ENCODE results near the gene KRTAP4-6.
"Not testable (repeated sequence)": the region's sequence is repeated elsewhere in the genome, so short reads cannot be mapped to it uniquely, and the experiment has no call there.

The KRTAP4-6 gene

DNA sequence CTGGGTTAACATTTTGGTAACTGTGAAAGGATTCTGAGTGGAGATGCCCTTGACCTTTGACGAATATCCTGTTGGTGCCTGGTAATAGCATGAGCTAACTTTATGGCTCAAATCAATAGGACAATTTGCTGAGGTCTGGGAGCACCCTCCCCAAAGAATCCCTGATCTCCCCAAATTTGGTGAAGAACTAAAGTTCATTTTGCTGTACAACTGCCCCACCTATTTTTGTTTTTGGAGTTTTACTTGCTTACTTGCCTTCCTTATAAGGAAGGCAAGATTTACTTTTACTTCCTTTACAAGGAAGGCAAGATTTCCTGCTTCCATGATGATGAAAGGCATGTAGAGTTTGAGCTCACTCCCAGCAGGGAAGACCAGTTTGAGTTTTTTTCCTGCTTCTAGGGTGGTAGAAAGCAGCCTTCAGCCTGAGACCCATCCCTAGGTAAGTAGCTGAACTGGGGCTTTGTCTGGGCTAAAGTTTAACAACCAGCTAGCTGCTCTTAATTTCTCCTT lies 32.3 kb downstream of the KRTAP4-6 start:
- DNase-seq (ENCODE audit: low spot score), result no peak

DNA sequence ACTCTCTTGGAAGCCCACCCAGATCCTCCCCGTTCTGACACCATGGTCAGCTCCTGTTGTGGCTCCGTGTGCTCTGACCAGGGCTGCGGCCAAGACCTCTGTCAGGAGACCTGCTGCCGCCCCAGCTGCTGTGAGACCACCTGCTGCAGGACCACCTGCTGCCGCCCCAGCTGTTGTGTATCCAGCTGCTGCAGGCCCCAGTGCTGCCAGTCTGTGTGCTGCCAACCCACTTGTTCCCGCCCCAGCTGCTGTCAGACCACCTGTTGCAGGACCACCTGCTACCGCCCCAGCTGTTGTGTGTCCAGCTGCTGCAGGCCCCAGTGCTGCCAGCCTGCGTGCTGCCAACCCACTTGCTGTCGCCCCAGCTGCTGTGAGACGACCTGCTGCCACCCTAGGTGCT lies 35.0 kb downstream of the KRTAP4-6 start, which contains the start of gene KRTAP4-9:
KRTAP4-9 (plus strand) TSS at position 43 of the 400 bp plus-strand sequence; CDS start at position 43, 0 bp downstream.
- not testable (repeated sequence) for DNase-seq (ENCODE audit: low spot score)

DNA sequence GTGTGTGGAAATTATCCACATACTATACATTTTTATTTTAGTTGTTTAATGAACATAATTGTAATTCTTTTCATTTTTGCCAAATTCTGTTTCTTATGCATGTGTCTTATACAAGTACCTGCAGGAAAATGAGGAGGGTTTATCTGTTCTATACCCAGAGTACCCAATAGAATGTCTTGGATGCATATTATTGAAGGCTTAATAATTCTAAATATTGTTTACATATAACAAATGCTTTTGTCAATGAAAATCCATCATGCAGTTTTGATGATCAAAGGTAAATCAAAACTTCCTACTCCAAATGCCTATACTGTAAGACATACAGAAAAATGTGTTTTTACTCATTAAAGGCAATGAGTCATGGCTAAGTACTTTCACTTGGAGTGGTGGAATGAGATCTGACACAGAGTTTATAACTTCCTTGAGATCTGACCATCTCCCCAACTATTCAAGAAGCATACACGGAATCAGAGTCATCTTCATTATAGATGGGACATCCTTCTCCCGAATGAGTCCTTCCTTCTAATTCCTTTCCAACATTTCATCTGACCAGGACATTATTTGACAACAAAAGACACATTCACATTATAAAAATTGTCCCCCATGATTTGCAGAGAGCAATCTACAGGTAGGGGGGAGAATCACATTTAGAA lies 35.8 kb downstream of the KRTAP4-6 start:
- DNase-seq (ENCODE audit: low spot score), result not testable (repeated sequence)

DNA sequence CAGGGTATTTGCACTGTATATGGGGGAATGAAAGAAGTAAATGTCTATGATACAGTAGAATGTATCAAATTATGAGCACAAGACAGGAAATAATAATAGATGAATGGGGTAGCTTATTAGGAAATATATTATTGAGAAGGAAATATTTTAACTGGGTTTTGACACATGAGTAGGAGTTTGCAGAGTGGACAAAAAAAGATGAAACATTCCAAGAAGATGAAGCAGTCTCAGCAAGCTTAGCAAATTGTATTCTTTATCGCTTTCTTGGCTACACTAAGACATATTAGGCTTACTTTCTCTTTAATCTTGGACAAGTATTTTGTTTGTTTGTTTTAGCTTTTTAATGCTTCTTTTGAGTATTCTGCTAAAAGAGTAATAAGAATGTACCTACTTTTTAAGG lies 36.4 kb downstream of the KRTAP4-6 start:
- no peak for DNase-seq (ENCODE audit: low spot score)

DNA sequence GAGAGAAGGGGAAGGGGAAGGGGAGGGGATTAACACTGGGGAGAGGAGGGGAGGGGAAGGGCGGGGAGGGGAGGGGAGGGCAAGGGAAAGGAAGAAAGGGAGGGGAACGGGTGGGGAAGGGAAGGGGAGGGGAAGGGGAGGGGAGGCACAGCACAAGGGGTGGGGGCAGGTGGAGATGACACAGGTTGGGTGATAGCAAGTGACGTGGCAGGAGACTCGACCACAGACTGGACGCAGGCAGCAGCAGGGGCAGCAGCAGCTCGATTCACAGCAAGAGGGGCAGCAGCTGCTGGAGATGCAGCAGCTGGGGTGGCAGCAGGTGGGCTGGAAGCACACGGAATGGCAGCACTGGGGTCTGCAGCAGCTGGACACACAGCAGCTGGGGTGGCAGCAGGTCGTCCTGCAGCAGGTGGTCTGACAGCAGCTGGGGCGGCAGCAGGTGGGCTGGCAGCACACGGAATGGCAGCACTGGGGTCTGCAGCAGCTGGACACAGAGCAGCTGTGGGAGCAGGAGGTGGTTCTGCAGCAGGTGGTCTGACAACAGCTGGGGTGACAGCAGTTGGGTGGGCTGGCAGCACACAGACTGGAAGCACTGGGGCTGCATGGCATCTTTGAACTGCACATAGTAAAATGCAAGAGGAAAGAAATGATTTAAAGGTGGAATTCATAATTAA lies 38.6 kb downstream of the KRTAP4-6 start, which contains the start of gene KRTAP4-16:
KRTAP4-16 (minus strand) TSS at position 624 of the 674 bp plus-strand sequence; CDS start at position 624, 0 bp downstream.
- no peak for DNase-seq (ENCODE audit: low spot score)

DNA sequence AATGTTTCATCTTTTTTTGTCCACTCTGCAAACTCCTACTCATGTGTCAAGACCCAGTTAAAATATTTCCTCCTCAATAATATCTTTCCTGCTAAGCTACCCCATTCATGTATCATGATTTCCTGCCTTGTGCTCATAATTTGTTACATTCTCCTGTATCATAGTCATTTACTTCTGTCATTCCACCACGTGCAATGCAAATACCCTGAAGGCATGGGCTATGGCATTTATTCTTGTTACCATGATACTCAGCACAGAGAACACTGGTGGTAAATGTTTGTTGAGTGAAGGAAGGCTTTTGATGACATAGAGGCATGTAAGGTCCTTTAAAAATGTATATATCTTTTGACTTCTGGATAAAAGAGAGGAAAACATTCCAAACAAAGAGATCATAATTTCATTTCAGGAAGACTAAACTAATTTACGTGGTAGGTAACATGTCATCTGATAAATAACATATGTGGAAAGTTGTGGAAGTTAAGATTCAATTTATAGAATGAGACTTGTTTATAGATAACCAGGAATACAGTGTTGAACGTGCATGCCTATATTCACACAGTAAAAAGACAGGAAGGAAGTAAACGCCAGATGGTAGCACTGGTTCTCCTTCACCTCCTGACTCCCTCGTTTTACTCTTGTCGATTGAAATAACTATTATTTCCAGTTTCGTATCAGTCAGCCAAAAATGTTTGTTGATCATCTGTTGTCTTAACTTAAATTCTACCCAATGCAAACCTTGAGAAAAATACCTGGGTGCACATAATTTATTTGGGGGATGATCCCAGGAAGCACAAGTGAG lies 40.5 kb downstream of the KRTAP4-6 start:
- DNase-seq (ENCODE audit: low spot score), result not testable (repeated sequence)

DNA sequence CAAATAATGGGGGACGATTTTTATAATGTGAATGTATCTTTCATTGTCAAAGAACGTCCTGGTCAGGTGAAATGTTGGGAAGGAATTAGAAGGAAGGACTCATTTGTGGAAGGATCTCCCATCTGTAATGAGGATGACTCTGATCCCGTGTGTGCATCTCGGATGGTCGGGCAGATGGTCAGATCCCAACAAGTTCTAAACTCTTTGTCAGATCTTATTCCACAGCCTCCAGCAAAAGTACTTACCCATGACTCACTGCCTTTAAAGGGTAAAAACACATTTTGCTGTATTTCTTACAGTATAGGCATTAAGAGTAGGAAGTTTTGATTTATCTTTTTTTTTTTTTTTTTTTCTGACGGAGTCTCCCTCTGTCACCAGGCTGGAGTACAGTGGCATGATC lies 41.9 kb downstream of the KRTAP4-6 start:
- no peak for DNase-seq (ENCODE audit: low spot score)

DNA sequence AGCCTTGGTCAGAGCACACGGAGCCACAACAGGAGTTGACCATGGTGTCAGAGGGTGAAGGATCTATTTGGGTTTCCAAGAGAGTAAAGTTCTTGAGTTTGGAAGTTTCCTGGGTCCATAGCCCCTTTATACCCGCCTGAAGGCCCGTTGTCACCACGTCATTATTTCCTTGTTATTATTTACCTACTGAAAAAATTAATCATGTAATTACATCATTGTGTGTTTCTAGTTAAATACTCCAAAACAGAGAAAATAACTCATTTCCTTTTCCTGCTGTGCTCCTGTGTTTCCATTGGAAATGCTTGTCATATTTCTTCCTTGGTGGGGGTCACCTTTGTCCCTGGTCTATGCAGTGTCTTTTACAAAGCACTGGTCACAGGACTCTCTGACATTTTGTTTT lies 42.3 kb downstream of the KRTAP4-6 start, which contains the start of gene KRTAP4-8:
KRTAP4-8 (minus strand) TSS at position 101 of the 400 bp plus-strand sequence; CDS start at position 43, 58 bp downstream.
- DNase-seq (ENCODE audit: low spot score), result no peak

DNA sequence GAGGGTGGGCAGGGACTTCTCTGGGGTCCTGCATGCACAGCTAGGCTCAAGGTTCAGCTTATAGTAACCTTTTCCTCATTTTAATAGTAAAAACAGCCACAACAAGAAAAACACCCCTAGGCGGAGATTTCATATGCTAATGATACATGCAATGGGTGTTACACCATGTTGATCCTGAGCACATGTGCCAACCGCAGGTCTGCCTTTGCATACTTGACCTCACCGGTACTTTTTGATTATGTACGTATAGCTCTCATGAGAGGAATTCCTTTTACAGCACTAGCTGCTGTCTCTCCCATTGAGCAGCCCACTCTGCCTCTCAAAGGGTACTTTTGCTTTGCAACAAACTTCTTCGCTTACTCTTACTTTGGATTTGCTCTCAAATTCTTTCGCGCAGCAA lies 44.3 kb downstream of the KRTAP4-6 start:
- no peak for DNase-seq (ENCODE audit: low spot score)
